HG03439 (cell line): Measurements from ENCODE around the gene MPP1.

Experiments used
- ATAC-seq: cut with Tn5 transposase; IDR thresholded peaks from one replicate; pipeline ENCODE4 v1.9.1; 2021; ENCODE audit warnings: mild to moderate bottlenecking, moderate library complexity; ENCODE audit not compliant: unreplicated experiment

The MPP1 gene

GRCh38 chrX:154733066-154733425 is 72.2 kb downstream of the MPP1 start:
- no peak for ATAC-seq

GRCh38 chrX:154732421-154733065 is 72.7 kb downstream of the MPP1 start:
- no peak for ATAC-seq

- no peak for ATAC-seq
These were observed 73.4 kb downstream of the MPP1 start for GRCh38 chrX:154731881-154732280.

- ATAC-seq: no peak
These were observed 74.1 kb downstream of the MPP1 start for GRCh38 chrX:154731184-154731583.

GRCh38 chrX:154730253-154730891 is 74.9 kb downstream of the MPP1 start:
- ATAC-seq: no peak

GRCh38 chrX:154729439-154729838 is 75.8 kb downstream of the MPP1 start:
- ATAC-seq: no peak
